KMS-11 (cell line): Measurements from ENCODE around the gene AGFG2.

Source experiments
- H2AFZ ChIP-seq: fragments of 200-600 bp; sonication (generic); 2 replicates; pipeline ENCODE4 v1.6.1; 2016; ENCODE audit warnings: antibody characterized with exemption, mixed run types, low read depth
- H3K27ac ChIP-seq: fragments of 200-600 bp; sonication (generic); 2 replicates; pipeline ENCODE4 v1.6.1; 2016; ENCODE audit warnings: mild to moderate bottlenecking, mixed run types
- H3K27me3 ChIP-seq: fragments of 200-600 bp; sonication (generic); 2 replicates; pipeline ENCODE4 v1.6.1; 2017; ENCODE audit warnings: mild to moderate bottlenecking, low read depth, mixed run types, moderate library complexity; ENCODE audit not compliant: insufficient read depth
- H3K36me3 ChIP-seq: fragments of 200-600 bp; sonication (generic); 2 replicates; pipeline ENCODE4 v1.6.1; 2017; ENCODE audit warnings: mild to moderate bottlenecking, mixed run types; ENCODE audit not compliant: insufficient read depth
- H3K4me1 ChIP-seq: fragments of 200-600 bp; sonication (generic); 2 replicates; pipeline ENCODE4 v1.6.1; 2016; ENCODE audit warnings: mild to moderate bottlenecking, low read depth, mixed run types; ENCODE audit not compliant: poor library complexity, severe bottlenecking
- H3K4me2 ChIP-seq: fragments of 200-600 bp; sonication (generic); 2 replicates; pipeline ENCODE4 v1.7.0; 2016; ENCODE audit warnings: mild to moderate bottlenecking, mixed run types
- H3K4me3 ChIP-seq: fragments of 200-600 bp; sonication (generic); IDR thresholded peaks from 2 replicates; pipeline ENCODE4 v1.6.1; 2017; ENCODE audit warnings: low read depth, low read length, mixed read lengths; ENCODE audit not compliant: insufficient read depth
- H3K79me2 ChIP-seq: fragments of 200-600 bp; sonication (generic); 2 replicates; pipeline ENCODE4 v1.6.1; 2016; ENCODE audit warnings: low read depth, mixed run types; ENCODE audit not compliant: insufficient read depth
- H3K9ac ChIP-seq: fragments of 200-600 bp; sonication (generic); 2 replicates; pipeline ENCODE4 v1.6.1; 2016; ENCODE audit warnings: mild to moderate bottlenecking, mixed run types
- H4K20me1 ChIP-seq: fragments of 200-600 bp; sonication (generic); 2 replicates; pipeline ENCODE4 v1.6.1; 2016; ENCODE audit warnings: mild to moderate bottlenecking, mixed run types; ENCODE audit not compliant: insufficient read depth
- TF ChIP-seq, protein P1 (sequence below): fragments of 200-600 bp; sonication (generic); conservative IDR thresholded peaks from 2 replicates; pipeline ENCODE4 v1.6.1; 2017; ENCODE audit warnings: low read depth, mild to moderate bottlenecking, antibody characterized with exemption, low read length, moderate library complexity, mixed read lengths

AGFG2 gene

DNA sequence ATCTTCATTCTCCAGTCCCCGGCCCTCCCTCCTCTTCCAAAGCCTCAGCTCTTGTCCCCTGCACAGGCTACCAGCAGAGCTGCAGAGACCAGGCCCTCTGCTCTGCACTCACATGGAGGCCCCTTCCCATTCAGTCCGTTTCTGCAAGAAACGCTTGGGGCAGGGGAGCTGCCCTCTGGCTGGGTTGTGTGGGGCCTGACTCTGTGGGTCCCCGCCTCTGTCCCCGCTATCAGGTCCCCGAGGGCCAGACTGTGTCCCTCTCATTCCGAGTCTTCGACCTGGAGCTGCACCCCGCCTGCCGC is 64.7 kb downstream of the AGFG2 start:
- no peak overlapping the region for H3K4me3 ChIP-seq
- H3K4me1 ChIP-seq = peaks cover 11% of the 10 kb centered on the region
- H3K9ac ChIP-seq = peak overlapping the region; percentile 25; the same call in 1 of the 2 replicates
- H3K79me2 ChIP-seq = no peaks in the 10 kb centered on the region
- H3K36me3 ChIP-seq = no peaks in the 10 kb centered on the region
- H3K4me2 ChIP-seq = peak overlapping the region; percentile 84
- peaks cover 20% of the 10 kb centered on the region; the same call in 1 of the 2 replicates for H3K27me3 ChIP-seq
- H2AFZ ChIP-seq = peak overlapping the region; percentile 94
- H4K20me1 ChIP-seq = no peaks in the 10 kb centered on the region
- no peak overlapping the region for H3K27ac ChIP-seq
- TF ChIP-seq, protein P1, sequence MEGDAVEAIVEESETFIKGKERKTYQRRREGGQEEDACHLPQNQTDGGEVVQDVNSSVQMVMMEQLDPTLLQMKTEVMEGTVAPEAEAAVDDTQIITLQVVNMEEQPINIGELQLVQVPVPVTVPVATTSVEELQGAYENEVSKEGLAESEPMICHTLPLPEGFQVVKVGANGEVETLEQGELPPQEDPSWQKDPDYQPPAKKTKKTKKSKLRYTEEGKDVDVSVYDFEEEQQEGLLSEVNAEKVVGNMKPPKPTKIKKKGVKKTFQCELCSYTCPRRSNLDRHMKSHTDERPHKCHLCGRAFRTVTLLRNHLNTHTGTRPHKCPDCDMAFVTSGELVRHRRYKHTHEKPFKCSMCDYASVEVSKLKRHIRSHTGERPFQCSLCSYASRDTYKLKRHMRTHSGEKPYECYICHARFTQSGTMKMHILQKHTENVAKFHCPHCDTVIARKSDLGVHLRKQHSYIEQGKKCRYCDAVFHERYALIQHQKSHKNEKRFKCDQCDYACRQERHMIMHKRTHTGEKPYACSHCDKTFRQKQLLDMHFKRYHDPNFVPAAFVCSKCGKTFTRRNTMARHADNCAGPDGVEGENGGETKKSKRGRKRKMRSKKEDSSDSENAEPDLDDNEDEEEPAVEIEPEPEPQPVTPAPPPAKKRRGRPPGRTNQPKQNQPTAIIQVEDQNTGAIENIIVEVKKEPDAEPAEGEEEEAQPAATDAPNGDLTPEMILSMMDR = no peak

DNA sequence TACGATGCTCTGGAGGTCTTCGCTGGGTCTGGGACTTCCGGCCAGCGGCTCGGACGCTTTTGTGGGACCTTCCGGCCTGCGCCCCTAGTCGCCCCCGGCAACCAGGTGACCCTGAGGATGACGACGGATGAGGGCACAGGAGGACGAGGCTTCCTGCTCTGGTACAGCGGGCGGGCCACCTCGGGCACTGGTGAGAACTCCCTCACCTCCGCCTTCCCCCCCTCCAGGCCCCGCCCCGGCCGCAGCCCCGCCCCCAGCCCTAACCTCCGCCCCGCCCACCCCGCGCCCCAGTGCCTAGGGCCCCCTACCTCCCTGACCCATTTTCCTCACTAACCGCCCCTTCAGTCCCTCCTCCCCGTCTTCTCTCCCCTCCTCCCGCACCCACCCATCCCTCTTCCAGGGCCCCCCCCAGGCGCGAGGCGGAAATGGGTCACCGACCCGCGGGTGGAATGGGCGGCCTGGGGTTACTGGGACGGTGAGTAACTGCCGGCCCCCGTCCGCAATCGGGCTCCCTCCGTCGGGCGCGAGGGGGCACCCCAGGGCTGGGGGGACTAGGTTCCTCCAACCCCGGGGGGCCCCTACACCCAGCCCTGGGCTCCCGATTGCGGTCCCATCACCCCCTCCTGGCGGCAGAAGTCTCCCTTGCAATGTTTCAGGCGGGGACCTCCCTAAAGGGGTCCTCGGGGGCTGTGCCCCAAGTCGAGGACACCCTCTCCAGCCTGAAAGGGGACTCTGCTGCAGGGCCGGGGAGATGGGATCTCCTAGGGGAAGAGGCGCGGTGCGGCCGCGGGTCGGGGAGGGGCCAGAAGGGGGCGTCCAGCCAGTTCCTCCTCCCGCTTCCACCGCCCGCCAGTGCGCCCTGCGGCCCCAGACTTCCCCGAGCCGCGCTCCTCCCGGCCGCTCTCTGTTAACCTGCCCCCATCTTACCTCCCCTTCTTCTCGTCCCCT is 65.3 kb downstream of the AGFG2 start:
- Histone ChIP-seq H3K4me3 (no peak overlapping the region), H3K9ac (peak overlapping the region; percentile 37; the same call in 1 of the 2 replicates), H3K27me3 (peaks cover 18% of the 10 kb centered on the region; the same call in 1 of the 2 replicates), H3K79me2 (no peaks in the 10 kb centered on the region), H3K27ac (no peak overlapping the region), H3K4me2 (peak overlapping the region; percentile 86), H4K20me1 (no peaks in the 10 kb centered on the region), H3K4me1 (peaks cover 11% of the 10 kb centered on the region), H2AFZ (peak overlapping the region; percentile 94), H3K36me3 (no peaks in the 10 kb centered on the region)
- TF ChIP-seq, protein P1 = peak; percentile 78

GRCh38 chr7:100604976-100605911 is 66.2 kb downstream of the AGFG2 start:
- H3K4me1 ChIP-seq = peaks cover 11% of the 10 kb centered on the region
- H3K4me2 ChIP-seq = peak overlapping the region; percentile 86
- H3K36me3 ChIP-seq = no peaks in the 10 kb centered on the region
- TF ChIP-seq, protein P1 = no peak
- no peak overlapping the region for H3K27ac ChIP-seq
- H3K9ac ChIP-seq = peak overlapping the region; percentile 37; the same call in 1 of the 2 replicates
- H3K4me3 ChIP-seq = no peak overlapping the region
- H2AFZ ChIP-seq = peak overlapping the region; percentile 78
- peaks cover 18% of the 10 kb centered on the region; the same call in 1 of the 2 replicates for H3K27me3 ChIP-seq
- H3K79me2 ChIP-seq = no peaks in the 10 kb centered on the region
- H4K20me1 ChIP-seq = no peaks in the 10 kb centered on the region

DNA sequence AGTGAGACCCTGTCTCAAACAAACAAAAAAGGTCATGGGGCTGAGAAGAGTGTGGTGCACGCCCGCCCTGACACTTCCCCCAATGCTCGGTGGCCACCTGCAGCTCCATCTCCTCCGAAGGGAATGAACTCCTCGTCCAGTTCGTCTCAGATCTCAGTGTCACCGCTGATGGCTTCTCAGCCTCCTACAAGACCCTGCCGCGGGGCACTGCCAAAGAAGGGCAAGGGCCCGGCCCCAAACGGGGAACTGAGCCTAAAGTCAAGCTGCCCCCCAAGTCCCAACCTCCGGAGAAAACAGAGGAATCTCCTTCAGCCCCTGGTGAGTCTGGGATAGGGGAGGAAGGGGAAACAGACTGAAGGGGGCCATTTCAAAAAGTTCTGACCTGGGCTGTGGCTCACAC is 67.3 kb downstream of the AGFG2 start:
- no peaks in the 10 kb centered on the region for H4K20me1 ChIP-seq
- no peak overlapping the region for H3K9ac ChIP-seq
- H3K79me2 ChIP-seq = no peaks in the 10 kb centered on the region
- TF ChIP-seq, protein P1 = no peak
- H3K4me3 ChIP-seq = no peak overlapping the region
- H3K4me1 ChIP-seq = peaks cover 11% of the 10 kb centered on the region
- no peaks in the 10 kb centered on the region for H3K36me3 ChIP-seq
- H2AFZ ChIP-seq = no peak overlapping the region
- H3K27me3 ChIP-seq = peaks cover 16% of the 10 kb centered on the region; the same call in 1 of the 2 replicates
- H3K27ac ChIP-seq = no peak overlapping the region
- no peak overlapping the region for H3K4me2 ChIP-seq
